Measurements from ENCODE around the gene ENPP1. TPM values are rescaled to one million over a fixed set of nuclear protein-coding genes. Genes with fewer than 3 reads are reported as not detected.

The ENPP1 gene
- 100 to 1,000 TPM in 1 of 4 donors, 10 to 100 TPM in 3; 26.5 to 128 (median 54.3) TPM for total RNA-seq

DNA sequence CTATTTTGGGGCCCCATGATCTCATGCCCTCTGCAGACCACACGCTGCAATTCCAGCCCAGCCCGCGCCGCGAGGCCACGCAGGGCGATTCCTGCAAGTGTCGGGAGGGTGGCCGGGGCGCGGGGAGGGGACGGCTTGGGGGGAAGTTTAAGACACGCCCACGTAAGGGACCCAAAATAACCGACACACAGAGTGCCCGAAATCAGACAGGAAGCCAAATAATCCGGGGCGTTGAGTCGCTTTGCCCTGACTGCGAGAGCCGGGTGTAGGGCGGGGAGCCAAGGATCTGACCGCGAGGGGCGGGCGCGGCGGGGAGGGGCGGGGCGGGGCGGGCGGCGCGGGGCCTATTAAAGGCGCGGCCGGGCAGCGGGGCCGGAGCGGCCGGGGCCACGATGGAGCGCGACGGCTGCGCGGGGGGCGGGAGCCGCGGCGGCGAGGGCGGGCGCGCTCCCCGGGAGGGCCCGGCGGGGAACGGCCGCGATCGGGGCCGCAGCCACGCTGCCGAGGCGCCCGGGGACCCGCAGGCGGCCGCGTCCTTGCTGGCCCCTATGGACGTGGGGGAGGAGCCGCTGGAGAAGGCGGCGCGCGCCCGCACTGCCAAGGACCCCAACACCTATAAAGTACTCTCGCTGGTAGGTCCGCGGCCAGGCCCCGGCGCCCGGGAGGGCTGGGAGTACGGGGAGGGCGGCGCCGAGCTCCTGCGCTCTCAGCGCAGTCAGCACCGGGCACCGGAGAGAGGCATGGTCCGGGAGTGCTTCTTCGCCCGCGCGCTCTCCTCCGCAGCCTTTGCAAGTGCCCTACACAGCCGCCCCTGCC lies at the start of gene ENPP1:
ENPP1 (plus strand) TSS at position 377 of the 816 bp plus-strand sequence; CDS start at position 393, 16 bp downstream.
- Histone ChIP-seq H3K4me3 (peak within 1 kb of the TSS; percentile 58 to 85), H3K27me3 (no peaks in the 10 kb centered on the region), H3K36me3 (no peaks in the 10 kb centered on the region), H3K4me1 (no peaks in the 10 kb centered on the region), H3K27ac (peak within 1 kb of the TSS; percentile 89 to 94), H3K9me3 (no peaks in the 10 kb centered on the region)
- intact Hi-C loops (cut with DNase I; ENCODE audit: low total_unique reads): no loop called here
- peak; percentile 76 to 83 for DNase-seq
- TF ChIP-seq POLR2A (IDR thresholded peaks at IDR 0.05): peak in 1 of 2 donors; percentile 46
- TF ChIP-seq, protein P1, sequence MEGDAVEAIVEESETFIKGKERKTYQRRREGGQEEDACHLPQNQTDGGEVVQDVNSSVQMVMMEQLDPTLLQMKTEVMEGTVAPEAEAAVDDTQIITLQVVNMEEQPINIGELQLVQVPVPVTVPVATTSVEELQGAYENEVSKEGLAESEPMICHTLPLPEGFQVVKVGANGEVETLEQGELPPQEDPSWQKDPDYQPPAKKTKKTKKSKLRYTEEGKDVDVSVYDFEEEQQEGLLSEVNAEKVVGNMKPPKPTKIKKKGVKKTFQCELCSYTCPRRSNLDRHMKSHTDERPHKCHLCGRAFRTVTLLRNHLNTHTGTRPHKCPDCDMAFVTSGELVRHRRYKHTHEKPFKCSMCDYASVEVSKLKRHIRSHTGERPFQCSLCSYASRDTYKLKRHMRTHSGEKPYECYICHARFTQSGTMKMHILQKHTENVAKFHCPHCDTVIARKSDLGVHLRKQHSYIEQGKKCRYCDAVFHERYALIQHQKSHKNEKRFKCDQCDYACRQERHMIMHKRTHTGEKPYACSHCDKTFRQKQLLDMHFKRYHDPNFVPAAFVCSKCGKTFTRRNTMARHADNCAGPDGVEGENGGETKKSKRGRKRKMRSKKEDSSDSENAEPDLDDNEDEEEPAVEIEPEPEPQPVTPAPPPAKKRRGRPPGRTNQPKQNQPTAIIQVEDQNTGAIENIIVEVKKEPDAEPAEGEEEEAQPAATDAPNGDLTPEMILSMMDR (IDR thresholded peaks at IDR 0.05): peak in 3 of 4 experiments; percentile 23 to 59 (median 37)

DNA sequence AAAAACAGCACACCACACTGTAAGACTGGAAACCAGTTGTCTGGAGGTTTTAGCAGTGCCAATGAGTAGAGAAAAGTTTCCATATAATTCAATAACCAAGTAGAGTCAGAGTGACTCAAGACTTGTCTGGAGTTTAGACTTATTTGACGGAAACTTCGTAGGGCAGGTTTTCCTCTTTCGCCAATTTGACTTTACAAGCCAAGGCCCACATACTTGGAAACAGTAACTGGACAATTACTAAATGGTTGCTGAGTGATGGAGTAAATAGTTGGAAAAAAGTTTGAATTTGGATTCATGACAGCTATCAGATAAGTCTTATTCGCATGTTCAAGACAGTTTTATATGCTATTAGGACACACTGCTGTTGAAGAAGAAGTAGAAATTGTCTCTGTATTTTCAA lies 48.9 kb upstream of the ENPP1 start:
- intact Hi-C loops (cut with DNase I; ENCODE audit: low total_unique reads): no loop called here
- no peaks in the 10 kb centered on the region for H3K36me3 ChIP-seq
- H3K27ac ChIP-seq: peak overlapping the region; percentile 1 to 18
- H3K9me3 ChIP-seq: no peaks in the 10 kb centered on the region
- H3K27me3 ChIP-seq: no peaks in the 10 kb centered on the region
- DNase-seq: peak in 1 of 2 donors; percentile 34
- H3K4me3 ChIP-seq: no peak overlapping the region
- TF ChIP-seq, protein P1 (IDR thresholded peaks at IDR 0.05): no peak
- TF ChIP-seq POLR2A (IDR thresholded peaks at IDR 0.05): no peak
- H3K4me1 ChIP-seq: no peaks in the 10 kb centered on the region

DNA sequence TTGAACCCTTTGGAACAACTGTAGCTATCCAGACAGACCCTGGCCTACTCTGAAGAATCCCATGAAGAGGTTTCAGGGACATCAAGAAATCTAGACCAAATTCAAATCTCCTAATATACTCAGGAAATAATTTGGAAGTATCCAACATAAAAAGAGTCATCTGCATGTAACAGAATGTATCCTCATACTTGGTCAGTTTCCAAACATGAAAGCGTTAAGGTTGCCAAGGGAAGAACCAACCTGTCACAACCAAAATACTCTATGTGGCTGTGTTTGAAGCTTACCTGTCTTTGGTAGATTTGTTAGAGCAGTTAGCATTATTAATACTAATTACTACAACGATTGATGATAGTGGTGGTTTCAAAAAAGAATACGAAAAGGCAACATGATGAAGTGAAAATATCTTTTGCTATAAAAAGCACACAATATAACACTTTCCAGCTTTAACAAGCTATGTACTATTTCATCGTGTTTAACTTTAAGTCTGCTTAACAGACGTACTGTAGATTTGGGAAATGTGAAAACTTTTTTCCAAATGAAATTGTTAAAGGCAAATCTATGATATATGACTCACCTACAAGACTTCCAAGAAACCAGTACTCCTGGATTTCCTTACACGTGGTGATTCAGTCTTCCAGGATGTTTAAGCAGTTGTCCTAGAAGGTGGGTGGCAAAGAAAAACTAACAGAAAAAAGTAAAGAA lies 46.6 kb upstream of the ENPP1 start:
- H3K27ac ChIP-seq: peak overlapping the region in 1 of 2 donors; percentile 33
- intact Hi-C loops (cut with DNase I; ENCODE audit: low total_unique reads): no loop called here

DNA sequence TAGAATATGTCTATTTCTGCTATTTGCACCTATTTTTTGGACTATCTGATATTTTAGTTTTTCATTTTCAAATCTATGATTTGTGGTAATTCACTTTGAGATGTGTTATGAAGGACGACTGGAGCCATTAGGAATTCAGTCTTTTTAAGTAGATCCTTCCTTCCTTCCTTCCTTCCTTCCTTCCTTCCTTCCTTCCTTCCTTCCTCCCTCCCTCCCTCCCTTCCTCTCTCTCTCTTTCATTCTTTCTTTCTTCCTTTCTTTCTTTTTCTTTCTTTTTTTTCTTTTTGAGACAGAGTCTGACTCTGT lies 46.1 kb upstream of the ENPP1 start:
- no peaks in the 10 kb centered on the region for H3K36me3 ChIP-seq
- H3K27me3 ChIP-seq: no peaks in the 10 kb centered on the region
- intact Hi-C loops (cut with DNase I; ENCODE audit: low total_unique reads): no loop called here
- no peak for DNase-seq
- no peak overlapping the region for H3K4me3 ChIP-seq
- TF ChIP-seq, protein P1 (IDR thresholded peaks at IDR 0.05): no peak
- no peak for TF ChIP-seq POLR2A (IDR thresholded peaks at IDR 0.05)
- H3K27ac ChIP-seq: no peak overlapping the region
- no peaks in the 10 kb centered on the region for H3K9me3 ChIP-seq
- H3K4me1 ChIP-seq: no peaks in the 10 kb centered on the region

More for the DNA sequence above, 46.6 kb upstream of the ENPP1 start:
- no peak for DNase-seq
- TF ChIP-seq, protein P1 (IDR thresholded peaks at IDR 0.05): no peak
- TF ChIP-seq POLR2A (IDR thresholded peaks at IDR 0.05): no peak
- Histone ChIP-seq H3K4me1 (no peaks in the 10 kb centered on the region), H3K27me3 (no peaks in the 10 kb centered on the region), H3K36me3 (no peaks in the 10 kb centered on the region), H3K4me3 (no peak overlapping the region), H3K9me3 (no peaks in the 10 kb centered on the region)

DNA sequence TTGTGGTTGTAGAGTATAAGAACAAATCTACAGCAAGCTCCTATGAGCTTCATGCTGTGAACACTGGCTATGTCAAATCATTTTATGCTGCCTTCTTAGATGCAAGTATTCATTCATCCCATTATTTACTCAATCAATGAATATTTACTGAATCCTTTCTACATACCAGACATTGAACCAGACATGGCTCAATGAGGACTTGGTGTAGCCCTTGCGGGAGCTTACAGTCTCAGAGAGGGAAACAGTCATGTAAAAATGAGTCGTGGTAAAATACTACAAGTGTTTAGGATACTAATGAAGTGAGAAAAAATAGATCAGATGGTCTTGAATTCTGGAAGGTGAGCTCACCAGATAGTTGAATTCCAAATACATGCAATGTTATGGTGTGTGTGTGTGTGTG lies 44.8 kb upstream of the ENPP1 start:
- TF ChIP-seq, protein P1 (IDR thresholded peaks at IDR 0.05): no peak
- TF ChIP-seq POLR2A (IDR thresholded peaks at IDR 0.05): no peak
- no peak for DNase-seq
- H3K4me3 ChIP-seq: no peak overlapping the region
- H3K27me3 ChIP-seq: no peaks in the 10 kb centered on the region
- H3K27ac ChIP-seq: no peak overlapping the region
- H3K4me1 ChIP-seq: no peaks in the 10 kb centered on the region
- no peaks in the 10 kb centered on the region for H3K36me3 ChIP-seq
- intact Hi-C loops (cut with DNase I; ENCODE audit: low total_unique reads): no loop called here
- H3K9me3 ChIP-seq: no peaks in the 10 kb centered on the region

All from uterus (tissue), 4 donors.